ENCODE results near the gene APOB. TPM values are rescaled to one million over a fixed set of nuclear protein-coding genes. Genes with fewer than 3 reads are reported as not detected.

APOB gene
- total RNA-seq, 1 experiment from 2014 or later, result not detected

- Histone ChIP-seq H3K36me3 (no peaks in the 10 kb centered on the region), H3K4me1 (replicated peaks) (no peaks in the 10 kb centered on the region), H3K9me3 (replicated peaks) (no peaks in the 10 kb centered on the region), H3K27me3 (replicated peaks) (peaks cover 24% of the 10 kb centered on the region; the same call in 1 of the 2 replicates), H3K27ac (no peak overlapping the region), H3K4me3 (no peak overlapping the region)
- no peak for DNase-seq (ENCODE audit: low read depth in 1 of 2, low spot score in 2 of 2)
Observed at GRCh38 chr2:20966061-20966595, 77.7 kb downstream of the APOB start.

DNA sequence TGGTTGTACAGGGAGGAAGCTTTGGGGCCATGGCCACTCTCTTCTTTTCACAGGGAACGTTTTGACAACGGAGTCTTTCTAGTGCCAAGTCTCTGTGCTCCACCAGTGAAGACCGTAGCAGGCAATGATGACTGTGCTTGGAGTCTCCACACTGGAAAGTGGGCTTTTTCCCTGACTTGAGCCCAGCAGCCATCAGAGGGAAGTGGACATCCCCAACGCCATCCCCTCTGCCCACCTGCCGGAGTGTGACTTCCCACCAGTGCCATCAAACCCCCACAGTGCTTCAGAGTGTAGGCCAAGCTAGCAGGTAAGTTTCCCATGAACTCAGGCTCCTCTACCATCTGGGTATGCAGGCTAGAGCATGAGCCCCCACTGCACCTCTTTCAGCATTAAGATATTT is 78.7 kb downstream of the APOB start:
- Histone ChIP-seq H3K9me3 (replicated peaks) (no peaks in the 10 kb centered on the region), H3K4me3 (no peak overlapping the region), H3K4me1 (replicated peaks) (no peaks in the 10 kb centered on the region), H3K36me3 (no peaks in the 10 kb centered on the region), H3K27ac (no peak overlapping the region), H3K27me3 (replicated peaks) (peaks cover 24% of the 10 kb centered on the region; the same call in 1 of the 2 replicates)
- DNase-seq (ENCODE audit: low read depth in 1 of 2, low spot score in 2 of 2), result no peak

- Histone ChIP-seq H3K4me1 (replicated peaks) (no peaks in the 10 kb centered on the region), H3K36me3 (no peaks in the 10 kb centered on the region), H3K4me3 (no peak overlapping the region), H3K9me3 (replicated peaks) (no peaks in the 10 kb centered on the region), H3K27me3 (replicated peaks) (peaks cover 24% of the 10 kb centered on the region; the same call in 1 of the 2 replicates), H3K27ac (no peak overlapping the region)
- DNase-seq (ENCODE audit: low read depth in 1 of 2, low spot score in 2 of 2), result no peak
Observed at GRCh38 chr2:20963867-20964266, 80.0 kb downstream of the APOB start.

- Histone ChIP-seq H3K27me3 (replicated peaks) (peaks cover 24% of the 10 kb centered on the region; the same call in 1 of the 2 replicates), H3K4me1 (replicated peaks) (no peaks in the 10 kb centered on the region), H3K36me3 (no peaks in the 10 kb centered on the region), H3K4me3 (no peak overlapping the region), H3K9me3 (replicated peaks) (no peaks in the 10 kb centered on the region), H3K27ac (no peak overlapping the region)
- peak; percentile 39 to 63 for DNase-seq (ENCODE audit: low read depth in 1 of 2, low spot score in 2 of 2)
Observed at GRCh38 chr2:20962939-20963557, 80.8 kb downstream of the APOB start.

DNA sequence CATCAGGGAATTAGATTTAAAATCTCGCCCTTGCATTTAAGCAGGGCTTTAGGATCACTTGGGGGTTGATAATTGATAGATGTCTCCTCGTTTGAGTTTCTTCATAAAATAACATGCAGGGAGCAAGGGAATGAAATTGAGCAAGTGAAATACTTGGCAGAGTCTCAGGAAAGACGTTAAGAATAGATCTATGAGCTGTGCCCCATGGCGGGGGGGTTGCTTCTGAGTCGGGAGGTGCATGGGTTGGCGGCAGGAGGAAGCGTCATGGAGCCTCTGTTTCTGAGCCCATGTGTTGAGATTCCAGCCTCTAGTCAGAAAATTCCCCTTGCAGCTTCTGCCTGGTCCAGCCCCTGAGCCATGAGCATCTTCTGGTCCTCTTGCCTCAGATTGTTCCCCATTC is 82.0 kb downstream of the APOB start:
- H3K36me3 ChIP-seq, result no peaks in the 10 kb centered on the region
- peaks cover 24% of the 10 kb centered on the region; the same call in 1 of the 2 replicates for H3K27me3 ChIP-seq (replicated peaks)
- H3K4me1 ChIP-seq (replicated peaks), result no peaks in the 10 kb centered on the region
- H3K9me3 ChIP-seq (replicated peaks), result no peaks in the 10 kb centered on the region
- no peak overlapping the region for H3K4me3 ChIP-seq
- DNase-seq (ENCODE audit: low read depth in 1 of 2, low spot score in 2 of 2), result no peak
- H3K27ac ChIP-seq, result no peak overlapping the region

- no peaks in the 10 kb centered on the region for H3K36me3 ChIP-seq
- H3K9me3 ChIP-seq (replicated peaks), result no peaks in the 10 kb centered on the region
- no peak overlapping the region for H3K27ac ChIP-seq
- H3K4me3 ChIP-seq, result no peak overlapping the region
- 0 out of 2 replicates have a peak, but pooled peaks cover 17% of the 10 kb centered on the region for H3K27me3 ChIP-seq (replicated peaks)
- no peak for DNase-seq (ENCODE audit: low read depth in 1 of 2, low spot score in 2 of 2)
- H3K4me1 ChIP-seq (replicated peaks), result no peaks in the 10 kb centered on the region
Observed at GRCh38 chr2:20960003-20960402, 83.9 kb downstream of the APOB start.

DNA sequence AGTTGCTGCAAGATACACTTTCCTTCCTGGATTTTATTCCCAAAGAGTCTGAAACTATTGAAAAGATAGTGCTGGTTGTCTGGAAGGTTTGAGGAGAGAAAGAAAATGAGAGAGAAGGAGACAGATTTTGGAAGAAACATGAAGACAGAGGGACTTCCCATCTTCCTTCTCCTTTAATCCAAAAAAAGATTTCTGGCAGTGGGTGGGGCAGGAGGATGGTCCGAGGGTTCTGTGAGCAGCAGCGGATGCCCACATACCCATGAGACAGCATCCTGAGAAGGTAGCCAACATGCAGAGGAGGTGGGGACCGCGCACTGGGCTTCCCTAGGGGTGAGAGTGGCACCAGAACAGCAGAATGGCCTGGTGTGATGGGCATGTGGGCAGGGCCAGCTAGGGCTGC is 84.6 kb downstream of the APOB start:
- no peaks in the 10 kb centered on the region for H3K36me3 ChIP-seq
- no peaks in the 10 kb centered on the region for H3K4me1 ChIP-seq (replicated peaks)
- no peak overlapping the region for H3K27ac ChIP-seq
- no peak overlapping the region for H3K4me3 ChIP-seq
- no peak for DNase-seq (ENCODE audit: low read depth in 1 of 2, low spot score in 2 of 2)
- no peaks in the 10 kb centered on the region for H3K9me3 ChIP-seq (replicated peaks)
- H3K27me3 ChIP-seq (replicated peaks), result 0 out of 2 replicates have a peak, but pooled peaks cover 12% of the 10 kb centered on the region

DNA sequence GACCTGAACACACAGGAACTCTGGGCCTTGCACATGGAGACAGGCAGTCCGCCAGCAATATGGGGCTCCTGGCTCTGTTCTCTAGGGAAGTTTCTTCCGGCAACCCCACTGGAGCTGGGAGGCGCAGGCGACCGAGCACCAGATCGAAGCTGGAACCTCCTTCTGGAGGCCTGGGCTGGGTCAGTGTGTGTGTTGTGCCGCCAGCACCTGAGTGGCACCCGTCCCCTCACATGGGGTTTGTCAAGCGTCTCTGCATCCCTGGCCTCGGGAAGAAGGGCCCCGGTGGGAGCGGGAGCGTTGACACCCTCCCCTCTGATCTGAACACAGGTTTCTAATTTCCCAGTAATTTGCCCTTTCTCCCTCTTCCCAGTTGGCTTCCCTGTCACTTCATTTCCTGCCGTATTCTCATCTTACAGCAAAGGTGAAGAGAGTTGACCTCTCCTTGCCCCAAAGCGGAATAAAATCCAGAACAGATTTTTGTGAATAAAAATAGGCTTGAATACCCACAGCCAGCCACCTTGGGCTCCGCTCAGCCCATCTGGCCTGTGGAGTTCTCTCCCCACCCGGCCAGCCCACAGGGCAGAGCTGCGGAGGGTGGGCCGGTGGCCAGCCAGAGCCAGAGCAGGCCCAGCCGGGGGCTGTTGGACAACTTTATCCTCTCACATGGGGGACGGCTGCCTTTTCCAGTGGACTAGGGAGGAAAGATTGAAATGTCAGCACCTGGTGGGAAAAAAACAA is 85.9 kb downstream of the APOB start:
- H3K4me1 ChIP-seq (replicated peaks), result no peaks in the 10 kb centered on the region
- no peak overlapping the region for H3K27ac ChIP-seq
- no peaks in the 10 kb centered on the region; the same call in 1 of the 2 replicates for H3K9me3 ChIP-seq (replicated peaks)
- H3K36me3 ChIP-seq, result no peaks in the 10 kb centered on the region
- H3K4me3 ChIP-seq, result no peak overlapping the region
- DNase-seq (ENCODE audit: low read depth in 1 of 2, low spot score in 2 of 2), result no peak
- H3K27me3 ChIP-seq (replicated peaks), result peaks cover 7% of the 10 kb centered on the region; the same call in 1 of the 2 replicates

DNA sequence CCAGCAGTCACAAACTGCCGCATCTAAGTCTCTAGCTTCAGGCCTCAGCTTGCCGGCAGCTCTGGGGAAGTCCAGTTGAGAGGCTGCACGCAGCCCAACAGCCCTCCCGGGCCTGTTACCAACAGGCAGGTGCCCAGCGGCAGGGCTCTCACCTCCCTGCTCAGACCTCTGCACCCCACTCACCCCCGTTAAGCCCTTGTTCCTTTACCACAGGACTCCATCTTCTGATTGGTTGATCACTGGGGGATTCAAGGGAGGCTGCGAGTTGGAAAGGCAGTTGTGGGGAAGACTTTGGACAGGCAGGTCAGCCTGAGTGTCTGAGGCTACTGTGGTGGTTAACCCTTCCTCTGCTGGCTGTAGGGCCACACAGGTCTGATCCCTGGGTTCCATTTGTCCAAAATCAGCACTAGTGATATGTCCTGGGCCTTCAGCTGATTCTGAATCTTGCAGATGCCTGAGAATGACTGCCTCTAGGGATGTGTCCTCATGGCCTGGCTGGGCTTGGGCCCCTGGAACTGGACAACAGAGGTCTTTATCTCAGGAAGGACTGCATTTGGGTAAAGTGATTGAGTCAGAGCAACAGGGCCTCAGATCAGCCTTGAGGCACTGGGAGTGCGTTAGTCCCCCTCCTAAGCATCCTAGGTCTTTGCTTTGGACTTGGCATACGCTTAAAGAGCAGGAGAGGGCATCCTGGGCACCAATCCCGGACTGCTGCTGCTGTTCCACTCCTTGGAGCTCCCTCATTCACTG is 88.4 kb downstream of the APOB start:
- no peak for DNase-seq (ENCODE audit: low read depth in 1 of 2, low spot score in 2 of 2)
- H3K27me3 ChIP-seq (replicated peaks), result no peaks in the 10 kb centered on the region; the same call in 1 of the 2 replicates
- H3K27ac ChIP-seq, result no peak overlapping the region
- H3K4me3 ChIP-seq, result no peak overlapping the region
- H3K9me3 ChIP-seq (replicated peaks), result no peaks in the 10 kb centered on the region; the same call in 1 of the 2 replicates
- no peaks in the 10 kb centered on the region for H3K4me1 ChIP-seq (replicated peaks)
- H3K36me3 ChIP-seq, result no peaks in the 10 kb centered on the region

DNA sequence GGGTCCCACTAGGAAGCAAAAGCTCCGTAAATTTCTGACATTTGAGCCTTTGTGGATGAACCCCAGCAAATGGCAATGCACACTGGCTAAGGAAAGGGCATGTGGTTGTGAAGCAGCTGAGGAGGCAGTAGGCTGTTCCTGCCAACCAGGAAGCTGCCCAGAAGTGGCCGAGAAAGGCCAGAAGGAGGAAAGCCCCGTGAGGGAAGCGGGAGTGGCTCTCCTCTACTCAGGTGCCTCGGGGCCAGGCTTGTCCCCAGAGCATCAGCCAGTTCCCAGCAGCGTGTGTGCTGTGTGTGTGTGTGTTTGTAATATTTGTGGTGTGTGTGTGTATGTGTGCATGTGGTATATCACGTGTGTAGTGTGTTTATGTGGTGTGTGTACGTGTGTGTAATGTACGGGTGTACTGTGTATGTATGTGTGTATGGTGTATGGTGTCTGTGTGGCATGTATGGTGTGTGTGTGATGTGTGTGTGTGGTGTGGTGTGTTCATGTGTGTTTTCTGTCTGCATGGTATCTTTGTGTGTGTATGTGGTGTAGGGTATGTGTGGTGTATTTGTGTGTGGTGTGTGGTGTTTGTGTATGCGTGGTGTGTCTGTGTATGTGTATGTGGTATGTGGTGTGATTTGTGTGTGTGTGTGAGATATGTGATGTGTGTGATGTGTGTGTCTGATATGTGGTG is 90.6 kb downstream of the APOB start:
- no peaks in the 10 kb centered on the region; the same call in 1 of the 2 replicates for H3K9me3 ChIP-seq (replicated peaks)
- H3K36me3 ChIP-seq, result no peaks in the 10 kb centered on the region
- H3K27ac ChIP-seq, result no peak overlapping the region
- peaks cover 4% of the 10 kb centered on the region; the same call in 1 of the 2 replicates for H3K27me3 ChIP-seq (replicated peaks)
- DNase-seq (ENCODE audit: low read depth in 1 of 2, low spot score in 2 of 2), result no peak
- H3K4me1 ChIP-seq (replicated peaks), result no peaks in the 10 kb centered on the region
- H3K4me3 ChIP-seq, result no peak overlapping the region

Other genes with a start within 250 kb of the APOB start
- gene LDAH, start 221.0 kb downstream of the APOB start, total RNA-seq (2014; rRNA removed; shearing (Covaris generic)), result 14.8 and 28.2 TPM in 2 replicates
- not detected in 2 replicates for gene TDRD15, start 79.9 kb upstream of the APOB start, total RNA-seq (2014; rRNA removed; shearing (Covaris generic))